ENCODE measurements around the gene MFSD2A.

DNA sequence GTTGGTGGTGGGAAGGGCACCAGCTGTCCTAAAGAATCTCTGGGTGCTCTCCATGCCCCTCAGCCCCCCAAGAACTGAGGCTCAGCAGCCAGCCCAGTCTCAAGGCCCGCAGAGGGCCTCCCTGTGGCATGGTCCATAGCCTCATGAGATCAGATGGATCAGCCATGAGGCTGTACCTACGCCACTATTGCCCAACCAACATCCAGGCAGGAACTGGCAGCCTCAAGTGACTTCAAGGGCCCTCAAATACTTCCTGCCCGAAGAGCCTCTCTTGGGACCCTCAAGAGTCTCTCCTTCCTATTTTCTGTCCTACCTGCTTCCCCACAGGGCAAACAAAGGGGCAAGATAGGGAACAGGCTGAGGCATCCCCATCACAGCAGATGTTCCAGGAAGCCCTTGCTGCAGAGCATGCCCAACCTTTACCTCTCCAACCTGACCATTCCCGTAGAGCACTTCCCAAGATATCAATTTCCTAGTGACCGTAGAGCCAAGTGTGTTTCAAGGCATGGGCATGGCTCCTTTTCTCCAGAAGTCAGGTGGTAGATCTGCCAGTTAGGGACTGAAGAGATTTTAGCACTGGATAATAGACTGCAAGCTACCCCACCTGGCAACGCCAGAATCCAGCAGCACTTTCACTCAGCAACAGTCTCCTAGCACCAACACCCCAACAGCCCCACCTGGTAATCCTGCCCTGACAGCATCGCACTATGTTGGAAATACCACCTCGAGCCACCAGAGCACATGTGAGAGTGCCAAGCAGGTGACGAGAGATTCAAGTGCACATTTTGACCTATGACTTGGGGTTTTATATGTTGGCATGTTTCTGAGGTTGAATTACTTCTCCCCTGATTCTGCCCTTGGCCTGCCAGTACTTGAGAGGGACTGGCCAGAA lies 13.7 kb upstream of the MFSD2A start:
- TF ChIP-seq, protein P1, sequence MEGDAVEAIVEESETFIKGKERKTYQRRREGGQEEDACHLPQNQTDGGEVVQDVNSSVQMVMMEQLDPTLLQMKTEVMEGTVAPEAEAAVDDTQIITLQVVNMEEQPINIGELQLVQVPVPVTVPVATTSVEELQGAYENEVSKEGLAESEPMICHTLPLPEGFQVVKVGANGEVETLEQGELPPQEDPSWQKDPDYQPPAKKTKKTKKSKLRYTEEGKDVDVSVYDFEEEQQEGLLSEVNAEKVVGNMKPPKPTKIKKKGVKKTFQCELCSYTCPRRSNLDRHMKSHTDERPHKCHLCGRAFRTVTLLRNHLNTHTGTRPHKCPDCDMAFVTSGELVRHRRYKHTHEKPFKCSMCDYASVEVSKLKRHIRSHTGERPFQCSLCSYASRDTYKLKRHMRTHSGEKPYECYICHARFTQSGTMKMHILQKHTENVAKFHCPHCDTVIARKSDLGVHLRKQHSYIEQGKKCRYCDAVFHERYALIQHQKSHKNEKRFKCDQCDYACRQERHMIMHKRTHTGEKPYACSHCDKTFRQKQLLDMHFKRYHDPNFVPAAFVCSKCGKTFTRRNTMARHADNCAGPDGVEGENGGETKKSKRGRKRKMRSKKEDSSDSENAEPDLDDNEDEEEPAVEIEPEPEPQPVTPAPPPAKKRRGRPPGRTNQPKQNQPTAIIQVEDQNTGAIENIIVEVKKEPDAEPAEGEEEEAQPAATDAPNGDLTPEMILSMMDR (IDR thresholded peaks at IDR 0.05) = no peak
- TF ChIP-seq POLR2AphosphoS5 (IDR thresholded peaks at IDR 0.05) (no peak), POLR2A (IDR thresholded peaks at IDR 0.05) (no peak)
